Liver (tissue), 3 donors: Measurements from ENCODE around the gene OR56A3.

Experiments
- CTCF ChIP-seq: fragments of 150-350 bp; IDR thresholded peaks from 2 replicates; pipeline ENCODE4 v1.5.1; 2017; ENCODE audit warnings: improper control_type of control experiment, low read depth, low read length; ENCODE audit not compliant: missing input control
- EGR1 ChIP-seq, 2 donors: IDR thresholded peaks; 2 replicates each; pipeline ENCODE4 v1.6.1; 2016 to 2018; ENCODE audit warnings: antibody characterized with exemption in 2 of 2, low read depth in 2 of 2
- donor health status: healthy.
- donor health status: healthy.

GRCh38 chr11:5973530-5973929 lies 31.5 kb downstream of the OR56A3 start:
- no peak for TF ChIP-seq CTCF
- TF ChIP-seq EGR1 (IDR thresholded peaks at IDR 0.05; ENCODE audit: low read depth in 2 of 2): no peak
